RWPE2 (cell line): ENCODE measurements around the gene CACNA1D.

Source experiments
- ATAC-seq: fragments of 200-7000 bp; cut with Tn5 transposase; 3 replicates; pipeline ENCODE4 v1.9.1; 2021; ENCODE audit warnings: low read depth
- DNase-seq: peaks from one replicate; pipeline ENCODE4 v3.0.0-alpha.2; 2020; ENCODE audit warnings: low spot score
- H3K27ac ChIP-seq: fragments of 450-650 bp; 2 replicates; pipeline ENCODE4 v1.5.1; 2017; ENCODE audit warnings: mild to moderate bottlenecking; ENCODE audit not compliant: poor library complexity, severe bottlenecking
- H3K27me3 ChIP-seq: fragments of 250-450 bp; sonication (Bioruptor Pico); 2 replicates; pipeline ENCODE4 v1.5.1; 2021; ENCODE audit warnings: mild to moderate bottlenecking, moderate library complexity; ENCODE audit not compliant: insufficient read depth, poor library complexity, severe bottlenecking
- H3K36me3 ChIP-seq: fragments of 250-450 bp; sonication (Bioruptor Pico); 2 replicates; pipeline ENCODE4 v1.5.1; 2020; ENCODE audit warnings: low read depth, mild to moderate bottlenecking, moderate library complexity
- H3K4me1 ChIP-seq: fragments of 250-450 bp; sonication (Bioruptor Pico); 2 replicates; pipeline ENCODE4 v1.5.1; 2021; ENCODE audit warnings: mild to moderate bottlenecking, moderate library complexity; ENCODE audit not compliant: insufficient read depth, poor library complexity, severe bottlenecking
- H3K4me3 ChIP-seq: fragments of 250-450 bp; sonication (Bioruptor Pico); 2 replicates; pipeline ENCODE4 v1.5.1; 2021; ENCODE audit warnings: mild to moderate bottlenecking, moderate library complexity; ENCODE audit not compliant: severe bottlenecking
- H3K9me3 ChIP-seq: fragments of 250-450 bp; sonication (Bioruptor Pico); 2 replicates; pipeline ENCODE4 v1.5.1; 2021; ENCODE audit warnings: mild to moderate bottlenecking, moderate library complexity; ENCODE audit not compliant: severe bottlenecking
- TF ChIP-seq, protein P1 (sequence below): fragments of 450-650 bp; IDR thresholded peaks from one replicate; pipeline ENCODE4 v1.5.1; 2017; ENCODE audit warnings: mild to moderate bottlenecking, moderate library complexity; ENCODE audit not compliant: poor library complexity, severe bottlenecking

CACNA1D gene

DNA sequence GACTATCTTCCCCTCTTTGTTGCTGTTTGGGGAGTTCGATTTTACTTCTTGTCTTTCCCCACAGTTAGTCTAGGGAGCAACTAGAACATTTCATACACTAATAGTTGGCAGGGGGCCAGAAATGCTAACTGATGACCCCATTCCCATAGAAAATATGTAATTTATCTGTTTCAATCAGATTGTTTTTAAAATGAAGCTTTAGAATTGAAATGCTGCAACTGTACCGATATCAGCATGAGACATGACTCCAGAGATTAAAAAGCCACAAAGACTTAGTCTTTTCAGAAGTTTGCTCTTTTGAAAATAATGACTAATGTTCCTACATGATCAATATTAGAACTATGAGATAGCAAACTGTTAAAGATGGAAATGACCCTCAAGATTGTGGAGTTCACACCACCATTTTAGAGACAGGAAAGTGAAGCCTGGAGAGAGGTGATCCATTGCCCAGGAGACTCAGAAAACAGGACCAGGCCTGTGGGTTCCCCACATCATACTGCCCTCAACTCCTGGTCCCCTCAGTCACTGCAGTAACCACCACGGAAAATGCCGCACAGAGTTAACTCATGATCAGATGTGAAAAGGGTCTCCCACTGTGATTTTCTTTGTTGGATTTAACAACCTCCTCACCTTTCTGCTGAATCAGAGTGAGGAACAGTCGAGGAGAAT lies 221.5 kb downstream of the CACNA1D start:
- H3K27ac ChIP-seq = no peak overlapping the region
- TF ChIP-seq, protein P1, sequence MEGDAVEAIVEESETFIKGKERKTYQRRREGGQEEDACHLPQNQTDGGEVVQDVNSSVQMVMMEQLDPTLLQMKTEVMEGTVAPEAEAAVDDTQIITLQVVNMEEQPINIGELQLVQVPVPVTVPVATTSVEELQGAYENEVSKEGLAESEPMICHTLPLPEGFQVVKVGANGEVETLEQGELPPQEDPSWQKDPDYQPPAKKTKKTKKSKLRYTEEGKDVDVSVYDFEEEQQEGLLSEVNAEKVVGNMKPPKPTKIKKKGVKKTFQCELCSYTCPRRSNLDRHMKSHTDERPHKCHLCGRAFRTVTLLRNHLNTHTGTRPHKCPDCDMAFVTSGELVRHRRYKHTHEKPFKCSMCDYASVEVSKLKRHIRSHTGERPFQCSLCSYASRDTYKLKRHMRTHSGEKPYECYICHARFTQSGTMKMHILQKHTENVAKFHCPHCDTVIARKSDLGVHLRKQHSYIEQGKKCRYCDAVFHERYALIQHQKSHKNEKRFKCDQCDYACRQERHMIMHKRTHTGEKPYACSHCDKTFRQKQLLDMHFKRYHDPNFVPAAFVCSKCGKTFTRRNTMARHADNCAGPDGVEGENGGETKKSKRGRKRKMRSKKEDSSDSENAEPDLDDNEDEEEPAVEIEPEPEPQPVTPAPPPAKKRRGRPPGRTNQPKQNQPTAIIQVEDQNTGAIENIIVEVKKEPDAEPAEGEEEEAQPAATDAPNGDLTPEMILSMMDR = no peak
- H3K4me3 ChIP-seq = no peak overlapping the region
- no peaks in the 10 kb centered on the region for H3K4me1 ChIP-seq
- H3K36me3 ChIP-seq = no peaks in the 10 kb centered on the region
- no peak for ATAC-seq
- DNase-seq = no peak
- H3K27me3 ChIP-seq = no peaks in the 10 kb centered on the region
- H3K9me3 ChIP-seq = no peaks in the 10 kb centered on the region

DNA sequence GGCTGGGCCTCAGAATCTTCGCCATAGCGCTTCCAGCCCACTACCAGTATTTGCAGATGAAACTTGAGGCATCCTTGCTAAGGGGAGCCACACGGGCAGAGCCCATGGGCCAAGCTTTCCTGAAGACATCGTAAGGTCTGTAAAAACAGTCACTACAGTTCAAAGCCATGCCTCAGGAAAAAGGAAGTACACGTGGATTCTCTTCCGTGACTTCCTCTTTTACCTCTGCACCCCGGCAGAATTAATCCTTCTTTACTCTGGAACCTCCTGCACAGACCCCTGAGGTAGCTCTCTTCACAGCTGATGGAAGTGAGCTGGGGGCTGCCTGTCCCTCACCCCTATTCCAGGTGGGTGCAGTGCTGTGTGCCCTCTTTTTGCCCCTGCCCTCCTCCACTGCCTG lies 222.6 kb downstream of the CACNA1D start:
- H3K27ac ChIP-seq = no peak overlapping the region
- H3K4me1 ChIP-seq = no peaks in the 10 kb centered on the region
- no peaks in the 10 kb centered on the region for H3K36me3 ChIP-seq
- no peaks in the 10 kb centered on the region for H3K9me3 ChIP-seq
- no peaks in the 10 kb centered on the region for H3K27me3 ChIP-seq
- DNase-seq (no peak), ATAC-seq (no peak)
- H3K4me3 ChIP-seq = no peak overlapping the region
- TF ChIP-seq, protein P1 = no peak

DNA sequence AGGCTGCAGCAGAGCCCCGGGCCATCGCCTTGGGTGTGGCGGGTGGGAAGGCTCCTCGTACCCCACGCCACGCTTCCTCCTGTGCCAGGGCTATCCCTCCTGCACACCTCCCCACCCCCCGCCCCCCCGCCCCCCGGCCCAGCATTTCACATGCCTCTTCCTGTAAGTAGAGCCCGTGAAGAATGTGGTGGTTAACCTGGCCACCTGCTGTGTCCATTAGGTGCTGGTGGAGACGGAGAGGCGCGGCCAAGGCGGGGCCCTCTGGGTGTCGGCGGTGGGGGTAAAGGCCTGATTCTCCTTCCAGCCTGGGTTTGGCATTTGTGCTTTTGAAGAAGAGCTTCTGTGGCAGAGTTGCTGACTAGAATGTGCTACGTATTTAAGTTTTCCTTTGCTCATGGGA lies 224.1 kb downstream of the CACNA1D start:
- Histone ChIP-seq H3K4me1 (no peaks in the 10 kb centered on the region), H3K4me3 (no peak overlapping the region), H3K9me3 (no peaks in the 10 kb centered on the region), H3K36me3 (no peaks in the 10 kb centered on the region), H3K27me3 (no peaks in the 10 kb centered on the region), H3K27ac (no peak overlapping the region)
- TF ChIP-seq, protein P1 = no peak
- no peak for ATAC-seq
- DNase-seq = no peak

DNA sequence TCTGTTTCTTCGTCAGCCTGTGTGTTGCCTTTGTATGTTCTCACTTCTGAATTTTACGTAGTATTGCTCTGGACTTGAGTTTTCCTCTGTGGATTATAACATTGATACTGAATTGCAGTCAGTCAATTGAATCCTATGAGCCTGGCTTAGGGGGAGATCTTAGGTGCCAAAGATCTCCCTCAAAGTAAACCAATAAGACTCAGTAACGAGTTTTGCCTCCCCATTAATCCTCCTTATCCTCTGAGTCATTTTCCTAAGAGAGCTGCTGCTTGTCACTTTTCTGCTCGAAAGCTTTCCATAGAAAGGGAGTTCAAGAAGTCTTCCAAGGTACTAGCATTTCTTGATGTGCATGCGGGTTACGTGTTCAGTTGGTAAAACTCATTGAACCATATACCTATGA lies 225.4 kb downstream of the CACNA1D start:
- no peaks in the 10 kb centered on the region for H3K36me3 ChIP-seq
- TF ChIP-seq, protein P1 = no peak
- DNase-seq = no peak
- H3K9me3 ChIP-seq = no peaks in the 10 kb centered on the region
- H3K4me3 ChIP-seq = no peak overlapping the region
- no peaks in the 10 kb centered on the region for H3K4me1 ChIP-seq
- no peak overlapping the region for H3K27ac ChIP-seq
- no peaks in the 10 kb centered on the region for H3K27me3 ChIP-seq
- ATAC-seq = no peak
